ENCODE results near the gene CAV1. TPM values are rescaled to one million over a fixed set of nuclear protein-coding genes. Genes with fewer than 3 reads are reported as not detected.

The CAV1 gene
- total RNA-seq, 1 donor from 2014 or later: 0.84 TPM

DNA sequence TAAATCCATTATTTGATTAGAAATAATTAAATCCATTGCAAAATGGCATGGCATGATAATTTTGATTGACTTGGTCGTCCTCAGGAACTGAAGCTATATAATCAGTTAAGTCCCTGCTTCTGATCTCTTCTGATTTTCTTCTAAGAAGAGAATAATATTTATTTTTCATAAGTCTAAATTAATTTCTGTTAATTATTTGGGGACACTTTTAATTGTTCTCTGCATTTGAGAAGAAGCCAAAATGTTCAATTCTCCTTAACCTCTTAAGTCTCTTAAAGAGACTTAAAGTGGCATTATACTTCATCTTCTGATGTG lies 67.2 kb downstream of the CAV1 start:
- H3K4me3 Mint-ChIP-seq (ENCODE audit: low read depth): no peak overlapping the region
- no peaks in the 10 kb centered on the region for H3K9me3 Mint-ChIP-seq (ENCODE audit: low read depth)
- peaks cover 27% of the 10 kb centered on the region for H3K4me1 Mint-ChIP-seq (ENCODE audit: low read depth)
- DNase-seq (ENCODE audit: low spot score, unreplicated experiment): no peak
- no peak overlapping the region for H3K27ac Mint-ChIP-seq
- TF ChIP-seq, protein P1, sequence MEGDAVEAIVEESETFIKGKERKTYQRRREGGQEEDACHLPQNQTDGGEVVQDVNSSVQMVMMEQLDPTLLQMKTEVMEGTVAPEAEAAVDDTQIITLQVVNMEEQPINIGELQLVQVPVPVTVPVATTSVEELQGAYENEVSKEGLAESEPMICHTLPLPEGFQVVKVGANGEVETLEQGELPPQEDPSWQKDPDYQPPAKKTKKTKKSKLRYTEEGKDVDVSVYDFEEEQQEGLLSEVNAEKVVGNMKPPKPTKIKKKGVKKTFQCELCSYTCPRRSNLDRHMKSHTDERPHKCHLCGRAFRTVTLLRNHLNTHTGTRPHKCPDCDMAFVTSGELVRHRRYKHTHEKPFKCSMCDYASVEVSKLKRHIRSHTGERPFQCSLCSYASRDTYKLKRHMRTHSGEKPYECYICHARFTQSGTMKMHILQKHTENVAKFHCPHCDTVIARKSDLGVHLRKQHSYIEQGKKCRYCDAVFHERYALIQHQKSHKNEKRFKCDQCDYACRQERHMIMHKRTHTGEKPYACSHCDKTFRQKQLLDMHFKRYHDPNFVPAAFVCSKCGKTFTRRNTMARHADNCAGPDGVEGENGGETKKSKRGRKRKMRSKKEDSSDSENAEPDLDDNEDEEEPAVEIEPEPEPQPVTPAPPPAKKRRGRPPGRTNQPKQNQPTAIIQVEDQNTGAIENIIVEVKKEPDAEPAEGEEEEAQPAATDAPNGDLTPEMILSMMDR (IDR thresholded peaks at IDR 0.05; ENCODE audit: unreplicated experiment): no peak
- peaks cover 4% of the 10 kb centered on the region for H3K27me3 Mint-ChIP-seq
- no peaks in the 10 kb centered on the region for H3K36me3 Mint-ChIP-seq (ENCODE audit: insufficient read depth)

DNA sequence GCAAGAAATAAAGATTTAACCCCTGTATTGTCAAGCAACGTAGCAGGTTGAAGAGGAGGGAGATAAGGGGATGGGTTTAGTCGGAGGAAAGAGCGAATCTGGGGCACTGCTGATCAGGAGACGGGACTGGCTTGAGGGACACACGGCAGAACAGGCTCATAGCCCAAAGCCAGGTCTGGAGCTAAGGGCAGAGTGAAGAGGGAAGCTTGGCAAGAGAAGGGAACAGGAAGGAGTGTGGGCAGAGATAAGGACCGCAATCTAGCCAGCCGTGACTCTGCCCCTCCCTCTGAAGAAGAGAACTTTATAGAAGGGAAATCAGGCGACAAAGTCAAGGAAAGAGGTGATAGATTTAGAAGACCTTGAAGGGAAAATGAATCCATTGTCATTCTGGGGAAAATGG lies 67.6 kb downstream of the CAV1 start:
- Mint-ChIP-seq H3K27ac (peak overlapping the region; percentile 11), H3K9me3 (ENCODE audit: low read depth) (no peaks in the 10 kb centered on the region), H3K36me3 (ENCODE audit: insufficient read depth) (no peaks in the 10 kb centered on the region), H3K27me3 (peaks cover 4% of the 10 kb centered on the region), H3K4me1 (ENCODE audit: low read depth) (peaks cover 27% of the 10 kb centered on the region), H3K4me3 (ENCODE audit: low read depth) (no peak overlapping the region)
- DNase-seq (ENCODE audit: low spot score, unreplicated experiment): no peak
- TF ChIP-seq, protein P1 (IDR thresholded peaks at IDR 0.05; ENCODE audit: unreplicated experiment): no peak

DNA sequence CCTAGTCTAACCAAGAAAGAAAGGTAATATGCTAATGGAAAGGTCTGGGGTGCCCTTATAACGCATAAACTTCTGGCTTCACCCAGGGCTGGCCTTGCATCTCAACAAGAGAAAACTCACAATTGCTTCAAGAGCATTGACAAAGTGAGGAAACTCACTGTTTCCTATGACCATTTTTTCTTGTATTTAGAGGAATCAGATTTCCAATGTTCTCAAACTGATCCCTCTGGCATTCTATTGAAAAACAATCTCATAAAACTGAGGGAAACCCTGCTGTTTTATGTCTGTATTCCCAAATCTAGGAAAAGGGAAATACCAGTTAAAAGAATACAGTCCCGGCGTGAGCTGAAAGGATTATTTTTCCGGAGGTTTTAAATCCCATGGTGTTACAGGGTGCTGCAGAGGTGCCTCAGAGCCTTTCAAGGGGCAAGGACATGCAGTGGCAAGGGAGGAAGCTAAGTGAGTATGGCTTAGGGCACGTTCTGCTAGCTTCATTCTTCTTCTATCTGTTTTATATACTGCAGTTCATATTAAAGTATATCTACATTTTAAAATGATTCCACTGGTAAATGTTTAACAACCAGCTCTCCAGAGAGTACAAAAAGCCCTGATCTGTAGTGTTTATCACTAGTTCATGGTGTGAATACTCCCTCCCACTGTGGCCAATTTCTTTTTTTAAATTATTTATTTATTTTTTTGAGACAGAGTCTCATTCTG lies 68.7 kb downstream of the CAV1 start:
- Mint-ChIP-seq H3K27me3 (peaks cover 4% of the 10 kb centered on the region), H3K27ac (no peak overlapping the region), H3K4me1 (ENCODE audit: low read depth) (peaks cover 28% of the 10 kb centered on the region), H3K4me3 (ENCODE audit: low read depth) (no peak overlapping the region), H3K36me3 (ENCODE audit: insufficient read depth) (no peaks in the 10 kb centered on the region), H3K9me3 (ENCODE audit: low read depth) (no peaks in the 10 kb centered on the region)
- TF ChIP-seq, protein P1 (IDR thresholded peaks at IDR 0.05; ENCODE audit: unreplicated experiment): no peak
- no peak for DNase-seq (ENCODE audit: low spot score, unreplicated experiment)

DNA sequence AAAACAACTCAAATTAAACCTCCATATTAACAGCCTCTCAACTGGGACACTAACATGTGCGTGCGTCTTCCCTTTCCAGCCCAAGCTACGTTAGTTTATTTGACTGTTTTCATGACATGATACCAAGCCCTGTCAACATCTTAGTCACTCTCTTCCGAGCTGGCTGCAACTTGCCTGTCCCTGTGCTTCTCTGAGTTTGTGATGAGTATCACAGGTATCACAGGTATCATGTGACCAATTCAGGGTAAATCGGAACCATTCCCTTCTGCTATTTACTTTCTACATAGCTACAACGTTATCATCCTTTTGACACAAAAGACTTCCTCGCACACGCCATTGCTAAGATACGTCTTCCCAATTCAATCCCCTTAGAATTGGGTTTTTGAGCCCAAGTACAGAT lies 70.2 kb downstream of the CAV1 start:
- H3K4me1 Mint-ChIP-seq (ENCODE audit: low read depth): peaks cover 21% of the 10 kb centered on the region

DNA sequence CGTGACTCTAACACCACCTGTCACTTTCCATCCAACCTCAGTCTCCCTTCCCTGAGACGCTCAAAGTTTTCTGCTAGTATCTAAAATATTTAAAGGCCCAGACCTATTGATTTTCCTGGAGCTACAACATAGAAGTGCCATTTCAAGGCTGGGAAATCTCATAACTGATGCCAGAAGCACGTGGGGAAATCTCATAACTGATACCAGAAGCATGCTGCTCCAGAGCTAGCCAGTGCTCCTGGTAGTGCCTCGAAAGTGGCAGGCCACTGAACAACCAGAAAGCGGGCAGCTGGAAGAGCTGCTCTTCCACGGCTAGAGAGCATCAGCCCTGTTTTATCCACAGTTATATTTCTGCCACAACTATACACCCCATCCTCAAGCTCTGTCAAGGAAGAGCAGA lies 72.5 kb downstream of the CAV1 start:
- peaks cover 23% of the 10 kb centered on the region for H3K4me1 Mint-ChIP-seq (ENCODE audit: low read depth)
- DNase-seq (ENCODE audit: low spot score, unreplicated experiment): no peak
- TF ChIP-seq, protein P1 (IDR thresholded peaks at IDR 0.05; ENCODE audit: unreplicated experiment): no peak
- no peaks in the 10 kb centered on the region for H3K9me3 Mint-ChIP-seq (ENCODE audit: low read depth)
- H3K27me3 Mint-ChIP-seq: peaks cover 2% of the 10 kb centered on the region
- H3K36me3 Mint-ChIP-seq (ENCODE audit: insufficient read depth): no peaks in the 10 kb centered on the region
- no peak overlapping the region for H3K4me3 Mint-ChIP-seq (ENCODE audit: low read depth)
- no peak overlapping the region for H3K27ac Mint-ChIP-seq

More for the DNA sequence above, 70.2 kb downstream of the CAV1 start:
- H3K4me3 Mint-ChIP-seq (ENCODE audit: low read depth): no peak overlapping the region
- H3K27me3 Mint-ChIP-seq: peaks cover 4% of the 10 kb centered on the region
- H3K27ac Mint-ChIP-seq: no peak overlapping the region
- no peaks in the 10 kb centered on the region for H3K9me3 Mint-ChIP-seq (ENCODE audit: low read depth)
- no peaks in the 10 kb centered on the region for H3K36me3 Mint-ChIP-seq (ENCODE audit: insufficient read depth)
- TF ChIP-seq, protein P1 (IDR thresholded peaks at IDR 0.05; ENCODE audit: unreplicated experiment): no peak
- no peak for DNase-seq (ENCODE audit: low spot score, unreplicated experiment)
